ENCODE data around the gene TUBGCP2. TPM values are rescaled to one million over a fixed set of nuclear protein-coding genes. Genes with fewer than 3 reads are reported as not detected.
"Not testable (repeated sequence)": the region's sequence is repeated elsewhere in the genome, so short reads cannot be mapped to it uniquely, and the experiment has no call there.

The TUBGCP2 gene
- total RNA-seq, 1 donor from 2014 or later, result 35.2 TPM

- no peak for DNase-seq (ENCODE audit: low read depth)
- TF ChIP-seq, protein P1, sequence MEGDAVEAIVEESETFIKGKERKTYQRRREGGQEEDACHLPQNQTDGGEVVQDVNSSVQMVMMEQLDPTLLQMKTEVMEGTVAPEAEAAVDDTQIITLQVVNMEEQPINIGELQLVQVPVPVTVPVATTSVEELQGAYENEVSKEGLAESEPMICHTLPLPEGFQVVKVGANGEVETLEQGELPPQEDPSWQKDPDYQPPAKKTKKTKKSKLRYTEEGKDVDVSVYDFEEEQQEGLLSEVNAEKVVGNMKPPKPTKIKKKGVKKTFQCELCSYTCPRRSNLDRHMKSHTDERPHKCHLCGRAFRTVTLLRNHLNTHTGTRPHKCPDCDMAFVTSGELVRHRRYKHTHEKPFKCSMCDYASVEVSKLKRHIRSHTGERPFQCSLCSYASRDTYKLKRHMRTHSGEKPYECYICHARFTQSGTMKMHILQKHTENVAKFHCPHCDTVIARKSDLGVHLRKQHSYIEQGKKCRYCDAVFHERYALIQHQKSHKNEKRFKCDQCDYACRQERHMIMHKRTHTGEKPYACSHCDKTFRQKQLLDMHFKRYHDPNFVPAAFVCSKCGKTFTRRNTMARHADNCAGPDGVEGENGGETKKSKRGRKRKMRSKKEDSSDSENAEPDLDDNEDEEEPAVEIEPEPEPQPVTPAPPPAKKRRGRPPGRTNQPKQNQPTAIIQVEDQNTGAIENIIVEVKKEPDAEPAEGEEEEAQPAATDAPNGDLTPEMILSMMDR (conservative IDR thresholded peaks at IDR 0.05; ENCODE audit: low read depth, low read length), result no peak
- H3K4me3 ChIP-seq (ENCODE audit: low read depth, low read length), result no peak overlapping the region
Measured at GRCh38 chr10:133270204-133270603, 38.5 kb downstream of the TUBGCP2 start.

DNA sequence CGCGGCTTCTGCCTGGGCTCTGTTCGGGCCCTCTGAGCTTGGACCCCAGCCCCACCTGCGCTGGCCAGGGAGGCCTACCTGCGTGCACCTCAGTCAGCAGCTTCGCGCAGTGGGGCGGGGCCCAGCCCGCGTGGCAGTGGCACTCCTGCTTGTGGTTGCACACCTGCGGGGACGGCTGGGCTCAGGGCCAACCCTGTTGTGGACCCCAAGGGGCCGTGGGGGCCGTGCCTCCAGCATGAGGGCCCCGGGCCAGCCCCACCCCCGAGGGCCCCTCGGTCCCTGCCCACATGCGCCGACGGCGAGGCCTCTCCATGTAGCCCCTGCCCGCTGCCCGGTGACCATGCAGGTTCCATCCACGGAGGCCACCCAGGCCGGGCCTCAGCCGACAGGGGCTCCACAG is 39.3 kb downstream of the TUBGCP2 start:
- TF ChIP-seq, protein P1 (conservative IDR thresholded peaks at IDR 0.05; ENCODE audit: low read depth, low read length), result no peak

GRCh38 chr10:133268532-133268931 is 40.1 kb downstream of the TUBGCP2 start:
- DNase-seq (ENCODE audit: low read depth), result no peak
- TF ChIP-seq, protein P1 (conservative IDR thresholded peaks at IDR 0.05; ENCODE audit: low read depth, low read length), result no peak
- H3K4me3 ChIP-seq (ENCODE audit: low read depth, low read length), result no peak overlapping the region

More for the DNA sequence above, 39.3 kb downstream of the TUBGCP2 start:
- no peak for DNase-seq (ENCODE audit: low read depth)
- no peak overlapping the region for H3K4me3 ChIP-seq (ENCODE audit: low read depth, low read length)

DNA sequence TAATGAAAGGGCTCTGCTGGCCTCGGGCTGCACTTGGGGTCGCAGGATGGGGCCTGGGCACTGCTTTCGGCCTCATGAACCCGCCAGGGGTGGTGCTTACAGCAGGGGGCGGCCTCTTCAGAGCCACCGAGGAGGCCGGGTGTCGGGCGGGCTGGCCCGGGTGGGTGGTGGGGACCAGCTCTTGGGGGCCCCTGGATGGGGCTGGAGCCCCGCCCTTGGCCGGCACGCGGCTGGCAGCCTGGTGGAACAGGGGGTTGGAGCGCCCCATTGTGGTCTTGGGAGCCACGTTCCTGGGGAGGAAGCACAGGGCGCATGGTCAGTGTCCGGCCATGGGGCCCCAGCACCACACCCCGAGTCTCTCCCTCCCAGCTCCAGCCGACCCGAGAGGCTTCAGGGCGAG is 40.8 kb downstream of the TUBGCP2 start:
- TF ChIP-seq, protein P1 (conservative IDR thresholded peaks at IDR 0.05; ENCODE audit: low read depth, low read length), result no peak
- no peak for DNase-seq (ENCODE audit: low read depth)

DNA sequence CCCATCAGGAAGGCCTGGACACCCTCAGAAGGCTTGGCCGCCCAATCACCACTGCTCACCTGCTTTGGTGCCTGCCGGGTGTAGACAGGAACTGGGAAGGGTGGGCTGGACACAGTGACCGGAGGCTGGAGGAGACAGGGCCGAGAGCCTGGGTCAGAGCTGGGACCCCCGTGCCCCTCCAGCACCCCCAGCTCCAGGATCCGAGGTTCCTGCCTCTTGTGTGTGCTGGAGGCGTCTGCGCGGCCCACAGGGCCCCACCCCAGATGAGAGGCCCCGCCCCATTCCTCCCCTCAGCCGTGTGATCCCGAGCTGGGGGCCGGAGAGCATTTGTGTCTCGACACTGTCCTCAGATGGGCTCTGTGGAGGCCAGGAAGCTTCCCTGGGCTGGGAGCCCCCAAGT is 41.4 kb downstream of the TUBGCP2 start:
- no peak overlapping the region for H3K4me3 ChIP-seq (ENCODE audit: low read depth, low read length)
- TF ChIP-seq, protein P1 (conservative IDR thresholded peaks at IDR 0.05; ENCODE audit: low read depth, low read length), result no peak
- DNase-seq (ENCODE audit: low read depth), result no peak

More for the DNA sequence above, 40.8 kb downstream of the TUBGCP2 start:
- H3K4me3 ChIP-seq (ENCODE audit: low read depth, low read length), result no peak overlapping the region

GRCh38 chr10:133266056-133266795 is 42.4 kb downstream of the TUBGCP2 start:
- DNase-seq (ENCODE audit: low read depth), result no peak
- H3K4me3 ChIP-seq (ENCODE audit: low read depth, low read length), result no peak overlapping the region
- TF ChIP-seq, protein P1 (conservative IDR thresholded peaks at IDR 0.05; ENCODE audit: low read depth, low read length), result no peak

DNA sequence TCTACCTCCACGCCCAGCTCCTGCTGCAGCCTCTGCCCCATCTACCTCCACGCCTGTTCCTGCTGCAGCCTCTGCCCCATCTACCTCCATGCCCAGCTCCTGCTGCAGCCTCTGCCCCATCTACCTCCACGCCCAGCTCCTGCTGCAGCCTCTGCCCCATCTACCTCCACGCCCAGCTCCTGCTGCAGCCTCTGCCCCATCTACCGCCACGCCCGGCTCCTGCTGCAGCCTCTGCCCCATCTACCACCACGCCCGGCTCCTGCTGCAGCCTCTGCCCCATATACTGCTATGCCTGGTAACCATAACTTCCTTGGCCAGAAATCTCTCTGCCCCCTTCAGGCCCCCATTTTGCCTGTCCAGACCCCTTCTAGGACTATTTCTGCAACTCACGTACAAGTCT is 43.6 kb downstream of the TUBGCP2 start:
- DNase-seq (ENCODE audit: low read depth); H3K4me3 ChIP-seq (ENCODE audit: low read depth, low read length): not testable (repeated sequence)

Data from epithelial cell of proximal tubule (primary cell).